ENCODE results near the gene PPM1M. TPM values are rescaled to one million over a fixed set of nuclear protein-coding genes. Genes with fewer than 3 reads are reported as not detected.

The PPM1M gene
- total RNA-seq, 1 experiment from 2014 or later = 7.1 TPM

GRCh38 chr3:52213005-52213404 is 32.6 kb upstream of the PPM1M start:
- Mint-ChIP-seq H3K27me3 (ENCODE audit: unreplicated experiment) (no peaks in the 10 kb centered on the region), H3K4me1 (ENCODE audit: low read depth, unreplicated experiment) (peaks cover 27% of the 10 kb centered on the region), H3K4me3 (ENCODE audit: low read depth, unreplicated experiment) (no peak overlapping the region), H3K9me3 (ENCODE audit: low read depth, unreplicated experiment) (no peaks in the 10 kb centered on the region), H3K27ac (ENCODE audit: unreplicated experiment) (no peak overlapping the region), H3K36me3 (ENCODE audit: insufficient read depth, unreplicated experiment) (peaks cover 76% of the 10 kb centered on the region)
- TF ChIP-seq, protein P1, sequence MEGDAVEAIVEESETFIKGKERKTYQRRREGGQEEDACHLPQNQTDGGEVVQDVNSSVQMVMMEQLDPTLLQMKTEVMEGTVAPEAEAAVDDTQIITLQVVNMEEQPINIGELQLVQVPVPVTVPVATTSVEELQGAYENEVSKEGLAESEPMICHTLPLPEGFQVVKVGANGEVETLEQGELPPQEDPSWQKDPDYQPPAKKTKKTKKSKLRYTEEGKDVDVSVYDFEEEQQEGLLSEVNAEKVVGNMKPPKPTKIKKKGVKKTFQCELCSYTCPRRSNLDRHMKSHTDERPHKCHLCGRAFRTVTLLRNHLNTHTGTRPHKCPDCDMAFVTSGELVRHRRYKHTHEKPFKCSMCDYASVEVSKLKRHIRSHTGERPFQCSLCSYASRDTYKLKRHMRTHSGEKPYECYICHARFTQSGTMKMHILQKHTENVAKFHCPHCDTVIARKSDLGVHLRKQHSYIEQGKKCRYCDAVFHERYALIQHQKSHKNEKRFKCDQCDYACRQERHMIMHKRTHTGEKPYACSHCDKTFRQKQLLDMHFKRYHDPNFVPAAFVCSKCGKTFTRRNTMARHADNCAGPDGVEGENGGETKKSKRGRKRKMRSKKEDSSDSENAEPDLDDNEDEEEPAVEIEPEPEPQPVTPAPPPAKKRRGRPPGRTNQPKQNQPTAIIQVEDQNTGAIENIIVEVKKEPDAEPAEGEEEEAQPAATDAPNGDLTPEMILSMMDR (IDR thresholded peaks at IDR 0.05; ENCODE audit: unreplicated experiment) = no peak
- BruUV-seq (replicated peaks) = no TSS peak
- no peak for DNase-seq
- CTCF ChIA-PET = no interaction called here
- intact Hi-C loops (cut with micrococcal nuclease; ENCODE audit: unreplicated experiment) = no loop called here

- no peak overlapping the region for H3K4me3 Mint-ChIP-seq (ENCODE audit: low read depth, unreplicated experiment)
- TF ChIP-seq, protein P1 (IDR thresholded peaks at IDR 0.05; ENCODE audit: unreplicated experiment) = no peak
- H3K36me3 Mint-ChIP-seq (ENCODE audit: insufficient read depth, unreplicated experiment) = peaks cover 69% of the 10 kb centered on the region
- H3K9me3 Mint-ChIP-seq (ENCODE audit: low read depth, unreplicated experiment) = no peaks in the 10 kb centered on the region
- no TSS peak for BruUV-seq (replicated peaks)
- intact Hi-C loops (cut with micrococcal nuclease; ENCODE audit: unreplicated experiment) = no loop called here
- no peaks in the 10 kb centered on the region for H3K27me3 Mint-ChIP-seq (ENCODE audit: unreplicated experiment)
- peaks cover 31% of the 10 kb centered on the region for H3K4me1 Mint-ChIP-seq (ENCODE audit: low read depth, unreplicated experiment)
- no peak for DNase-seq
- no peak overlapping the region for H3K27ac Mint-ChIP-seq (ENCODE audit: unreplicated experiment)
- CTCF ChIA-PET = no interaction called here
These were observed 31.7 kb upstream of the PPM1M start for GRCh38 chr3:52213901-52214300.

GRCh38 chr3:52215351-52215750 is 30.2 kb upstream of the PPM1M start:
- Mint-ChIP-seq H3K27ac (ENCODE audit: unreplicated experiment) (peak overlapping the region; percentile 7), H3K36me3 (ENCODE audit: insufficient read depth, unreplicated experiment) (peaks cover 58% of the 10 kb centered on the region), H3K27me3 (ENCODE audit: unreplicated experiment) (no peaks in the 10 kb centered on the region), H3K9me3 (ENCODE audit: low read depth, unreplicated experiment) (no peaks in the 10 kb centered on the region), H3K4me3 (ENCODE audit: low read depth, unreplicated experiment) (no peak overlapping the region), H3K4me1 (ENCODE audit: low read depth, unreplicated experiment) (peaks cover 29% of the 10 kb centered on the region)
- BruUV-seq (replicated peaks) = no TSS peak
- CTCF ChIA-PET = interaction anchor here (0.5 to 0.6 kb wide), 2 partner anchors 47 to 511 kb away, joined by 4 read pairs; no protein-coding TSS in a partner anchor
- TF ChIP-seq, protein P1 (IDR thresholded peaks at IDR 0.05; ENCODE audit: unreplicated experiment) = no peak
- no peak for DNase-seq
- intact Hi-C loops (cut with micrococcal nuclease; ENCODE audit: unreplicated experiment) = loop anchor here (5.0 kb wide), 1 partner anchor 63 kb away; the partner anchor contains the start of gene POC1A

GRCh38 chr3:52216585-52217408 is 28.8 kb upstream of the PPM1M start:
- BruUV-seq (replicated peaks) = no TSS peak
- Mint-ChIP-seq H3K27ac (ENCODE audit: unreplicated experiment) (peak overlapping the region; percentile 74), H3K9me3 (ENCODE audit: low read depth, unreplicated experiment) (no peaks in the 10 kb centered on the region), H3K27me3 (ENCODE audit: unreplicated experiment) (no peaks in the 10 kb centered on the region), H3K4me1 (ENCODE audit: low read depth, unreplicated experiment) (peaks cover 27% of the 10 kb centered on the region), H3K4me3 (ENCODE audit: low read depth, unreplicated experiment) (peak overlapping the region; percentile 40), H3K36me3 (ENCODE audit: insufficient read depth, unreplicated experiment) (peaks cover 47% of the 10 kb centered on the region)
- peak; percentile 93 for DNase-seq
- CTCF ChIA-PET = interaction anchor here (1.0 to 1.6 kb wide), 3 partner anchors 14 to 62 kb away, joined by 4 to 13 read pairs (median 4); partner anchors contain the start of gene POC1A
- TF ChIP-seq, protein P1 (IDR thresholded peaks at IDR 0.05; ENCODE audit: unreplicated experiment) = no peak
- intact Hi-C loops (cut with micrococcal nuclease; ENCODE audit: unreplicated experiment) = loop anchor here (5.0 kb wide), 1 partner anchor 64 kb away; the partner anchor contains the start of gene POC1A
